ENCODE measurements around the gene SLC45A3. TPM values are rescaled to one million over a fixed set of nuclear protein-coding genes. Genes with fewer than 3 reads are reported as not detected.

SLC45A3 gene
- total RNA-seq, 1 experiment from 2014 or later: 16.7 TPM

DNA sequence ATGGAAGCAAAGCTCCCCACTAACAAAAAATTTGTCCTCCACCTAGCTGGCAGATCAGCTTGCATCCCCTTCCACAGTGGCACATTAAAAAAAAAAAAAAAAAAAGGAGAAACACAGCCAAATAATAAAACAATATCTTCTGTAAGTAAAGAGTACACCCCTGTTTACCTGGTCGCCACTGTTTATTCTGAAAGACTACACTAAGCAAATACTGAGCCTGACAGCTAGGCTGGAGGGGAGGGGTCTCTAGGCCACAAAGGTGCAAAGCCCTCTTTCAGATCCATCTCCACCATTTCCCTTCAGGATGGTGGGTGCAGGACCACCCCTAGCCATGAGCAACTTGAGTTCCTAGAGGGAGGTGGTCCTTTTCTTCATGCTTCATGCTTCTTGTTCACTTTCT lies 22.8 kb upstream of the SLC45A3 start:
- Histone ChIP-seq H3K9me3 (ENCODE audit: control insufficient read depth, low read depth, low read length) (no peaks in the 10 kb centered on the region), H2AK5ac (ENCODE audit: insufficient read length, low read length) (no peak overlapping the region), H2BK120ac (ENCODE audit: low read depth, low read length, poor library complexity, severe bottlenecking) (no peak overlapping the region), H3K18ac (ENCODE audit: insufficient read length, low read depth, low read length) (no peak overlapping the region), H3K23me2 (ENCODE audit: insufficient read length, low read depth, low read length, poor library complexity, severe bottlenecking) (no peaks in the 10 kb centered on the region), H4K5ac (ENCODE audit: insufficient read length, low read depth, low read length) (no peak overlapping the region), H2AFZ (ENCODE audit: low read length) (no peak overlapping the region), H3K4ac (ENCODE audit: low read depth, low read length) (no peak overlapping the region), H3T11ph (ENCODE audit: low read length) (no peak overlapping the region), H3K79me2 (ENCODE audit: insufficient read depth, low read length) (no peaks in the 10 kb centered on the region), H2BK15ac (ENCODE audit: low read depth, low read length) (no peak overlapping the region), H3K27me3 (ENCODE audit: insufficient read depth, low read length) (no peaks in the 10 kb centered on the region), H4K91ac (ENCODE audit: insufficient read length, low read depth, low read length) (no peak overlapping the region), H2BK12ac (ENCODE audit: insufficient read length, low read depth, low read length) (no peak overlapping the region), H3K27ac (ENCODE audit: insufficient read length, low read depth, low read length) (no peak overlapping the region), H3K14ac (ENCODE audit: insufficient read depth, low read length) (no peak overlapping the region), H2BK20ac (ENCODE audit: low read depth, low read length, poor library complexity, severe bottlenecking) (no peak overlapping the region), H3K4me2 (ENCODE audit: insufficient read depth, insufficient read length, low read length) (no peak overlapping the region), H3K79me1 (ENCODE audit: insufficient read depth, low read depth, low read length, poor library complexity, severe bottlenecking) (no peaks in the 10 kb centered on the region), H4K8ac (replicated peaks; ENCODE audit: insufficient read length, low read depth, low read length) (no peak overlapping the region), H3K4me1 (ENCODE audit: insufficient read depth, low read length) (peaks cover 3% of the 10 kb centered on the region; the same call in 1 of the 2 replicates), H4K20me1 (ENCODE audit: control insufficient read depth, insufficient read depth, insufficient read length) (no peaks in the 10 kb centered on the region), H3K9ac (ENCODE audit: extremely low read depth, insufficient read length, low read length) (no peak overlapping the region), H3K56ac (ENCODE audit: insufficient read length, low read depth, low read length) (no peak overlapping the region), H3K23ac (ENCODE audit: insufficient read length, low read depth, low read length) (no peak overlapping the region), H2BK5ac (ENCODE audit: insufficient read length, low read length) (no peak overlapping the region)
- H3K4me1 Mint-ChIP-seq: peaks cover 24 to 34% of the 10 kb centered on the region in 2 experiments
- no peak for DNase-seq
- no peak overlapping the region; a peak in 1 of 7 replicates for H3K27ac Mint-ChIP-seq
- H3K4me3 Mint-ChIP-seq: no peak overlapping the region
- H3K36me3 Mint-ChIP-seq (ENCODE audit: insufficient read depth in 1 of 3, low read depth in 3 of 3): peaks cover 0 to 4% (median 0%) of the 10 kb centered on the region in 3 experiments; a peak in 2 of 7 replicates
- WGBS (ENCODE audit: extremely low coverage, insufficient read length, low lambda C conversion rate): no CpG with 5 or more reads among the region's 1 CpG
- H3K9me3 Mint-ChIP-seq: no peaks in the 10 kb centered on the region
- TF ChIP-seq, protein P1, sequence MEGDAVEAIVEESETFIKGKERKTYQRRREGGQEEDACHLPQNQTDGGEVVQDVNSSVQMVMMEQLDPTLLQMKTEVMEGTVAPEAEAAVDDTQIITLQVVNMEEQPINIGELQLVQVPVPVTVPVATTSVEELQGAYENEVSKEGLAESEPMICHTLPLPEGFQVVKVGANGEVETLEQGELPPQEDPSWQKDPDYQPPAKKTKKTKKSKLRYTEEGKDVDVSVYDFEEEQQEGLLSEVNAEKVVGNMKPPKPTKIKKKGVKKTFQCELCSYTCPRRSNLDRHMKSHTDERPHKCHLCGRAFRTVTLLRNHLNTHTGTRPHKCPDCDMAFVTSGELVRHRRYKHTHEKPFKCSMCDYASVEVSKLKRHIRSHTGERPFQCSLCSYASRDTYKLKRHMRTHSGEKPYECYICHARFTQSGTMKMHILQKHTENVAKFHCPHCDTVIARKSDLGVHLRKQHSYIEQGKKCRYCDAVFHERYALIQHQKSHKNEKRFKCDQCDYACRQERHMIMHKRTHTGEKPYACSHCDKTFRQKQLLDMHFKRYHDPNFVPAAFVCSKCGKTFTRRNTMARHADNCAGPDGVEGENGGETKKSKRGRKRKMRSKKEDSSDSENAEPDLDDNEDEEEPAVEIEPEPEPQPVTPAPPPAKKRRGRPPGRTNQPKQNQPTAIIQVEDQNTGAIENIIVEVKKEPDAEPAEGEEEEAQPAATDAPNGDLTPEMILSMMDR (conservative IDR thresholded peaks at IDR 0.05): no peak
- H3K27me3 Mint-ChIP-seq (ENCODE audit: low read depth): peaks cover 2% of the 10 kb centered on the region; the same call in 1 of the 2 replicates
